Measurements from ENCODE around the gene RASAL2.

DNA sequence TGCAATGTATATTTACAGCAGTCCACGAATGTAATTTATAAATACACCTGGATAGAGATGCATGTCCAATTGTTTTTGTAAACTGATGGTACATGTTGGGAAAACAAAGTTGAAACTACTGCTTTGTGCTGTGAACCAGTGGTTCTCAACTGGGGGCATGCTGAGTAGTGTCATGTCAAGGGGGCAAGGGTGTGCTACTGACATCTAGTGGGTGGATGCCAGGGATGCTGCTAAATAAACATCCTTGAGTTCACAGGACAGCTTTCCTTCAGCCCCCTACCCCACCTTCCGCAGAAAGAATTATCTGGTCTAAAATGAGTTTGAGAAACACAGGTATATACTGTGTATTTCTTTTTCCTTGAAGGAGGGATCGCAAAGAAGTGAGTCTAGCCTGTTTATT is 95.9 kb downstream of the RASAL2 start:
- TF ChIP-seq POLR2A (IDR thresholded peaks at IDR 0.05; ENCODE audit: low read length) (no peak), GATA1 (IDR thresholded peaks at IDR 0.05; ENCODE audit: low read depth, low read length) (no peak)

All from erythroblast (primary cell).